ENCODE data around the gene CT55. TPM values are rescaled to one million over a fixed set of nuclear protein-coding genes. Genes with fewer than 3 reads are reported as not detected.

The CT55 gene
- 0.25 TPM in 1 of 2 replicates, not detected in the other for total RNA-seq

GRCh38 chrX:135170877-135171519 lies at the start of gene CT55:
Gene CT55, minus strand, starts transcription at chrX:135171398. Its CDS starts 227 bp downstream, at chrX:135171171.

GRCh38 chrX:135120056-135120576 lies 51.1 kb downstream of the CT55 start, which contains the start of gene ETDB:
Gene ETDB, minus strand, starts transcription at chrX:135120526. Its CDS starts 1,265 bp downstream, at chrX:135119261.

Other genes starting within 250 kb of the CT55 start
- gene SMIM10, start 180.4 kb downstream of the CT55 start, total RNA-seq: 5.4 and 5.9 TPM in 2 replicates
- 2.9 and 3.0 TPM in 2 replicates for gene RTL8B, start 148.9 kb downstream of the CT55 start, total RNA-seq
- 21.7 and 35.5 TPM in 2 replicates for gene RTL8C, start 139.0 kb downstream of the CT55 start, total RNA-seq
- 3.2 and 3.7 TPM in 2 replicates for gene RTL8A, start 119.3 kb downstream of the CT55 start, total RNA-seq
- 2.0 and 4.6 TPM in 2 replicates for gene SMIM10L2B, start 72.7 kb downstream of the CT55 start, total RNA-seq
- gene ETDB, start 50.9 kb downstream of the CT55 start, total RNA-seq: not detected in 2 replicates
- not detected in 2 replicates for gene ETDA, start 80.7 kb upstream of the CT55 start, total RNA-seq
- gene ETDC, start 138.1 kb upstream of the CT55 start, total RNA-seq: not detected in 2 replicates
- gene ZNF75D, start 172.7 kb upstream of the CT55 start, total RNA-seq: 8.9 and 10.7 TPM in 2 replicates
- gene ZNF449, start 173.4 kb upstream of the CT55 start, total RNA-seq: 9.7 and 10.0 TPM in 2 replicates

Measured in uterine smooth muscle cell (primary cell).